Heart left ventricle (tissue), 13 donors: ENCODE results near the gene C16orf86.

Experiments
- CTCF ChIP-seq, 12 donors: fragments of 200-600 bp; sonication (generic) in 4 of 12; IDR thresholded peaks; one replicate each; pipeline versions ENCODE4 v1.5.0 to v1.8.0; 2018 to 2022; ENCODE audit warnings: antibody characterized with exemption in 12 of 12, mild to moderate bottlenecking in 5 of 12
- POLR2A ChIP-seq, 2 donors: fragments of 450-650 bp; IDR thresholded peaks; one replicate each; pipeline ENCODE4 v1.6.1; 2017; ENCODE audit warnings: antibody characterized with exemption in 2 of 2, mild to moderate bottlenecking in 2 of 2, moderate library complexity in 2 of 2
- donor health status: ischemic (EF 13 %, LVEDD 7.1; RV severe dilation, severe dysfunction).
- donor health status: DM: no; HTN: yes; CAD: no.
- donor health status: DM: no; HTN: no; CAD: no.
- donor health status: ischemic (EF 25% LVEDD 6.9; RV normal size, moderate dysfunction).
- donor health status: ischemic (EF 25% LVEDD 5.7; RV mildly dilated, moderate dysfunction).
- donor health status: ischemic (EF 35%, LVEDD 5.7; RV mildly dilated, moderate dysfunction).
- donor health status: nonischemic (EF 11% LVEDD 7.7; RV severe dilation, severe dysfunction).
- donor health status: DM: yes; HTN: yes; CAD: no.
- donor health status: PGD.
- donor health status: ischemic (EF 29% LVEDD 5.4; RV normal size, mild dysfunction).
- donor health status: nonischemic (EF 23%, LVEDD 6.1; RV moderate dilation, normal function).

- TF ChIP-seq CTCF (IDR thresholded peaks at IDR 0.05) (no peak), POLR2A (IDR thresholded peaks at IDR 0.05) (no peak)
Measured at GRCh38 chr16:67679935-67680897, 13.6 kb downstream of the C16orf86 start.
